HepG2 (cell line): ENCODE measurements around the gene SP1. TPM values are rescaled to one million over a fixed set of nuclear protein-coding genes. Genes with fewer than 3 reads are reported as not detected.

Source experiments
- ATAC-seq: fragments of 200-7000 bp; cut with Tn5 transposase; 3 replicates; pipeline ENCODE4 v1.9.1; 2020; ENCODE audit warnings: mild to moderate bottlenecking, moderate library complexity
- BruUV-seq: library from RNA; stranded (reverse); fragments of 400-500 nt; replicated peaks from 2 replicates; lab custom pipeline; 2021; lab: Mats Ljungman, UMichigan
- CTCF ChIA-PET: fragments of 300-600 bp; formaldehyde crosslinking; extraction: SDS; loops from one replicate; lab custom pipeline; 2021; ENCODE audit warnings: low total read pairs, inconsistent platforms, low intra/inter-chr PET ratio; lab: Yijun Ruan, JAX
- POLR2A ChIA-PET: fragments of 350-600 bp; sonication (Branson Sonifier 250); formaldehyde crosslinking; loops from one replicate; lab custom pipeline; 2020; ENCODE audit warnings: antibody characterized with exemption, inconsistent platforms; lab: Yijun Ruan, JAX
- DNase-seq: peaks from one replicate; pipeline ENCODE4 v3.0.0-alpha.2; 2015; ENCODE audit warnings: low spot score
- FAIRE-seq: peaks from 3 replicates; lab custom pipeline; 2011; peaks lifted over from hg19 to GRCh38; lab: Jason Lieb, UNC
- H2AFZ ChIP-seq: one replicate; pipeline ENCODE4 v1.6.1; 2011; ENCODE audit warnings: low read length, inconsistent platforms
- H3K27ac ChIP-seq: fragments of 300-600 bp; 3 replicates; pipeline ENCODE4 v1.8.0; 2011; ENCODE audit warnings: mixed run types, mild to moderate bottlenecking, mixed read lengths, low read length, inconsistent platforms; ENCODE audit not compliant: insufficient read depth; ENCODE audit errors: extremely low read length
- H3K27me3 ChIP-seq, 2 experiments: fragments of 200-600 bp in 1 of 2; 2 replicates in 1 of 2; 3 replicates in 1 of 2; pipeline versions ENCODE4 v1.6.0 to v1.8.0; 2011; ENCODE audit warnings: low read length in 2 of 2, mild to moderate bottlenecking in 2 of 2, moderate library complexity in 2 of 2, inconsistent platforms in 1 of 2; ENCODE audit not compliant: insufficient read depth in 2 of 2, control insufficient read depth in 1 of 2
- H3K36me3 ChIP-seq, 2 experiments: fragments of 200-600 bp in 1 of 2; replicated peaks in 1 of 2; 2 replicates in 1 of 2; 3 replicates in 1 of 2; pipeline versions ENCODE4 v1.5.1 to v1.8.0; 2011; ENCODE audit warnings: low read length in 2 of 2, inconsistent platforms in 1 of 2; ENCODE audit not compliant: insufficient read depth in 2 of 2, control insufficient read depth in 1 of 2
- H3K4me1 ChIP-seq: 2 replicates; pipeline ENCODE4 v1.5.1; 2012; ENCODE audit warnings: low read length, inconsistent platforms; ENCODE audit not compliant: insufficient read depth
- H3K4me2 ChIP-seq: 2 replicates; pipeline ENCODE4 v1.6.0; 2011; ENCODE audit warnings: low read depth, low read length, inconsistent platforms
- H3K4me3 ChIP-seq, 3 experiments: fragments of 200-600 bp in 1 of 3; sonication (generic), shearing (Covaris generic) in 1 of 3; replicated peaks in 1 of 3; 2 replicates each; pipeline ENCODE4 v1.5.1; 2011 to 2016; ENCODE audit warnings: low read length in 3 of 3, inconsistent platforms in 2 of 3, low read depth in 2 of 3, mild to moderate bottlenecking in 2 of 3, control low read depth in 1 of 3, mixed read lengths in 1 of 3; ENCODE audit not compliant: insufficient read depth in 1 of 3
- H3K79me2 ChIP-seq: one replicate; pipeline ENCODE4 v1.6.1; 2011; ENCODE audit warnings: low read length, inconsistent platforms; ENCODE audit not compliant: insufficient read depth
- H3K9ac ChIP-seq: 2 replicates; pipeline ENCODE4 v1.6.0; 2011; ENCODE audit warnings: mild to moderate bottlenecking, low read depth, low read length, inconsistent platforms; ENCODE audit not compliant: insufficient read depth
- H3K9me3 ChIP-seq: 2 replicates; pipeline ENCODE4 v1.5.1; 2012; ENCODE audit warnings: mild to moderate bottlenecking, low read length
- H4K20me1 ChIP-seq: 2 replicates; pipeline ENCODE4 v1.6.0; 2011; ENCODE audit warnings: inconsistent platforms, mild to moderate bottlenecking, low read length, moderate library complexity; ENCODE audit not compliant: insufficient read depth
- FOXP4 ChIP-seq: sonication (generic); formaldehyde crosslinking; IDR thresholded peaks from 2 replicates; pipeline ENCODE4 v1.4.0; 2020; ENCODE audit warnings: missing genetic modification reagents
- GABPA ChIP-seq, 2 experiments: IDR thresholded peaks; 2 replicates each; pipeline ENCODE4 v1.6.1; 2011 to 2016; ENCODE audit warnings: low read depth in 2 of 2, low read length in 1 of 2, missing biosample characterization in 1 of 2, missing genetic modification characterization in 1 of 2
- HINFP ChIP-seq: sonication (generic); formaldehyde crosslinking; IDR thresholded peaks from 2 replicates; pipeline ENCODE4 v1.4.0; 2020; ENCODE audit warnings: low read depth, mild to moderate bottlenecking, missing genetic modification reagents
- IRF9 ChIP-seq: sonication (generic); formaldehyde crosslinking; IDR thresholded peaks from 2 replicates; pipeline ENCODE4 v1.8.0; 2022; ENCODE audit warnings: missing genetic modification reagents, mild to moderate bottlenecking, borderline replicate concordance
- PPARG ChIP-seq: conservative IDR thresholded peaks from 2 replicates; pipeline ENCODE4 v1.6.1; 2016; ENCODE audit warnings: missing biosample characterization, missing genetic modification reagents
- RBM39 ChIP-seq: fragments of 200-400 bp; formaldehyde crosslinking; IDR thresholded peaks from one replicate; pipeline ENCODE4 v1.6.1; 2018; ENCODE audit warnings: antibody characterized with exemption, mild to moderate bottlenecking, low read depth, low read length; ENCODE audit not compliant: poor library complexity, severe bottlenecking
- RFX1 ChIP-seq: fragments of 450-650 bp; IDR thresholded peaks from 2 replicates; pipeline ENCODE4 v1.6.1; 2017
- ZBTB7A ChIP-seq: sonication (generic); formaldehyde crosslinking; IDR thresholded peaks from 2 replicates; pipeline ENCODE4 v1.8.0; 2022; ENCODE audit warnings: mild to moderate bottlenecking, missing genetic modification reagents
- ZFYVE20 ChIP-seq: sonication (generic); formaldehyde crosslinking; IDR thresholded peaks from 2 replicates; pipeline ENCODE4 v1.8.0; 2023; ENCODE audit warnings: low read depth, mild to moderate bottlenecking, moderate library complexity, missing genetic modification reagents, borderline replicate concordance
- ZNF263 ChIP-seq: sonication (generic); formaldehyde crosslinking; IDR thresholded peaks from 2 replicates; pipeline ENCODE4 v1.4.0; 2020; ENCODE audit warnings: missing genetic modification reagents
- ZNF619 ChIP-seq: sonication (generic); formaldehyde crosslinking; IDR thresholded peaks from 2 replicates; pipeline ENCODE4 v1.4.0; 2020; ENCODE audit warnings: mild to moderate bottlenecking, missing genetic modification reagents
- WGBS: methylation state at CpG from one replicate; pipeline ENCODE4 v1.1.6; 2017; ENCODE audit warnings: low lambda C conversion rate; 5-methylcytosine and 5-hydroxymethylcytosine counted together
- in situ Hi-C: cut with HindIII; loops from 2 replicates; pipeline ENCODE4 v1.10.0; 2017; ENCODE audit warnings: low pct_unique_long_range_greater_than_20kb; ENCODE audit not compliant: extremely low pct_ligation_motif_present
- intact Hi-C: fragments of 100-400 bp; cut with micrococcal nuclease; formaldehyde crosslinking; loops from one replicate; pipeline ENCODE4 v1.10.0; 2022; ENCODE audit not compliant: unreplicated experiment
- polyA plus RNA-seq, 8 experiments: library from polyadenylated mRNA; depleted of rRNA in 3 of 8; stranded (reverse) in 7 of 8; unstranded in 1 of 8; fragments of >200 nt; fragmentation: Illumina TruSeq in 4 of 8; extraction: Trizol in 4 of 8; gene quantifications; 2 replicates each; pipeline versions ENCODE4 v1.2.1 to v1.2.3, GENCODE V29; 2011 to 2016; ENCODE audit warnings: low read depth in 4 of 8, missing spikeins in 1 of 8, mixed read lengths in 1 of 8; ENCODE audit not compliant: insufficient read depth in 1 of 8
- total RNA-seq, 5 experiments: library from RNA; depleted of rRNA; stranded (reverse); fragments of >200 nt; fragmentation: Illumina TruSeq; extraction: Trizol; gene quantifications; 2 replicates each; pipeline ENCODE4 v1.2.3, GENCODE V29; 2016; ENCODE audit warnings: low read depth in 1 of 5
- TF ChIP-seq, protein P1 (sequence below): sonication (generic); formaldehyde crosslinking; IDR thresholded peaks from 2 replicates; pipeline ENCODE4 v1.4.0; 2020; ENCODE audit warnings: missing genetic modification reagents
- TF ChIP-seq, protein P2 (sequence below): sonication (generic); formaldehyde crosslinking; IDR thresholded peaks from 2 replicates; pipeline ENCODE4 v1.9.0; 2021; ENCODE audit warnings: missing genetic modification reagents, borderline replicate concordance

The SP1 gene
- total and polyA plus RNA-seq, 2 of the 13 experiments (the other 11 are each of a cell fraction or from before 2014, with no cell fraction given): 26.5 to 27.5 TPM

- peak; percentile 22; the same call in 1 of the 2 replicates for TF ChIP-seq GABPA (IDR thresholded peaks at IDR 0.05; ENCODE audit: low read depth, low read length)
- TF ChIP-seq GABPA (CRISPR knock-in tag; IDR thresholded peaks at IDR 0.05; ENCODE audit: low read depth): peak; percentile 68
- TF ChIP-seq, protein P1, sequence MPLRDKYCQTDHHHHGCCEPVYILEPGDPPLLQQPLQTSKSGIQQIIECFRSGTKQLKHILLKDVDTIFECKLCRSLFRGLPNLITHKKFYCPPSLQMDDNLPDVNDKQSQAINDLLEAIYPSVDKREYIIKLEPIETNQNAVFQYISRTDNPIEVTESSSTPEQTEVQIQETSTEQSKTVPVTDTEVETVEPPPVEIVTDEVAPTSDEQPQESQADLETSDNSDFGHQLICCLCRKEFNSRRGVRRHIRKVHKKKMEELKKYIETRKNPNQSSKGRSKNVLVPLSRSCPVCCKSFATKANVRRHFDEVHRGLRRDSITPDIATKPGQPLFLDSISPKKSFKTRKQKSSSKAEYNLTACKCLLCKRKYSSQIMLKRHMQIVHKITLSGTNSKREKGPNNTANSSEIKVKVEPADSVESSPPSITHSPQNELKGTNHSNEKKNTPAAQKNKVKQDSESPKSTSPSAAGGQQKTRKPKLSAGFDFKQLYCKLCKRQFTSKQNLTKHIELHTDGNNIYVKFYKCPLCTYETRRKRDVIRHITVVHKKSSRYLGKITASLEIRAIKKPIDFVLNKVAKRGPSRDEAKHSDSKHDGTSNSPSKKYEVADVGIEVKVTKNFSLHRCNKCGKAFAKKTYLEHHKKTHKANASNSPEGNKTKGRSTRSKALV: no peak; the same call in 1 of the 2 replicates
- TF ChIP-seq RFX1: no peak
These were observed 61.3 kb downstream of the SP1 start, which contains the start of gene PRR13 (continued) for GRCh38 chr12:53441040-53441833.

- no TSS peak for BruUV-seq
- WGBS: 96% methylated on average over 4 of the region's 4 CpGs
These were observed 64.0 kb downstream of the SP1 start for GRCh38 chr12:53443955-53444354.

More at GRCh38 chr12:53443955-53444354, 64.0 kb downstream of the SP1 start:
- H3K9ac ChIP-seq: no peak overlapping the region
- no peak overlapping the region for H3K4me3 ChIP-seq
- ChIA-PET CTCF (no interaction called here), POLR2A (no interaction called here)
- ATAC-seq: no peak
- H4K20me1 ChIP-seq: no peaks in the 10 kb centered on the region
- no peaks in the 10 kb centered on the region for H3K9me3 ChIP-seq
- TF ChIP-seq PPARG (CRISPR knock-in tag) (no peak), HINFP (CRISPR knock-in tag) (no peak), IRF9 (CRISPR knock-in tag) (no peak), ZNF619 (CRISPR knock-in tag) (no peak), ZBTB7A (CRISPR knock-in tag) (no peak), ZNF263 (CRISPR knock-in tag) (no peak), RBM39 (no peak), FOXP4 (CRISPR knock-in tag) (no peak), ZFYVE20 (no peak)
- TF ChIP-seq, protein P2, sequence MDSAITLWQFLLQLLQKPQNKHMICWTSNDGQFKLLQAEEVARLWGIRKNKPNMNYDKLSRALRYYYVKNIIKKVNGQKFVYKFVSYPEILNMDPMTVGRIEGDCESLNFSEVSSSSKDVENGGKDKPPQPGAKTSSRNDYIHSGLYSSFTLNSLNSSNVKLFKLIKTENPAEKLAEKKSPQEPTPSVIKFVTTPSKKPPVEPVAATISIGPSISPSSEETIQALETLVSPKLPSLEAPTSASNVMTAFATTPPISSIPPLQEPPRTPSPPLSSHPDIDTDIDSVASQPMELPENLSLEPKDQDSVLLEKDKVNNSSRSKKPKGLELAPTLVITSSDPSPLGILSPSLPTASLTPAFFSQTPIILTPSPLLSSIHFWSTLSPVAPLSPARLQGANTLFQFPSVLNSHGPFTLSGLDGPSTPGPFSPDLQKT (CRISPR knock-in tag): no peak
- intact Hi-C loops (no loop called here), in situ Hi-C loops (no loop called here)
- no peak overlapping the region for H3K27ac ChIP-seq
- peak; percentile 32 for DNase-seq
- H3K4me2 ChIP-seq: no peak overlapping the region
- peaks cover 1 to 16% of the 10 kb centered on the region in 2 experiments; a peak in 4 of 5 replicates for H3K36me3 ChIP-seq
- FAIRE-seq: no peak
- peaks cover 15% of the 10 kb centered on the region for H3K79me2 ChIP-seq
- H3K4me1 ChIP-seq: peaks cover 45% of the 10 kb centered on the region
- no peak overlapping the region for H2AFZ ChIP-seq
- no peaks in the 10 kb centered on the region; a peak in 1 of 5 replicates for H3K27me3 ChIP-seq
